Suppressor macrophage treated with lipopolysaccharide for 1 hour (primary cell): ENCODE results near the gene KCTD18.
A peak's percentile ranks its signal among the peaks of the same experiment; 100 is the strongest.

Experiments used
- DNase-seq, 3 donors: peaks; one replicate each; pipeline ENCODE4 v3.0.0-alpha.2; 2020 to 2022

The KCTD18 gene

DNA sequence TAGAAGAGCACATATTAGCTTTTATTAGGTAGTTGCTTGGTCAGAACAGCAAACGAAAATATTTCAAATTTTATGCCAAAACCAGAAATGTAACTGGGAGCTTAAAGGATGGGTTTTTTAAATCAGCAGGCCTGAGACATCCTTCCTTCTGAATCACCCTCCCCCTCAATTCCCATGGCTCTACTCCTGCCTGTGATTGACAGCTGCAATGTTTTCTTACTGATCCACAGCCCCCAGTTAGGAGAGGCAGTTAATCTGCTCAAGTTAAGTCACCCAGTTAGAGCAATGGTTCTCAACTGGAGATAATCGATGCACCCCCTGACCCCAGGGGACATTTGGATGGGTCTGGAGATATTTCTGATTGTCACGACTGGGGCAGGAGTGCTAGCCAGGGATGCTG lies 24.9 kb downstream of the KCTD18 start:
- DNase-seq = no peak

DNA sequence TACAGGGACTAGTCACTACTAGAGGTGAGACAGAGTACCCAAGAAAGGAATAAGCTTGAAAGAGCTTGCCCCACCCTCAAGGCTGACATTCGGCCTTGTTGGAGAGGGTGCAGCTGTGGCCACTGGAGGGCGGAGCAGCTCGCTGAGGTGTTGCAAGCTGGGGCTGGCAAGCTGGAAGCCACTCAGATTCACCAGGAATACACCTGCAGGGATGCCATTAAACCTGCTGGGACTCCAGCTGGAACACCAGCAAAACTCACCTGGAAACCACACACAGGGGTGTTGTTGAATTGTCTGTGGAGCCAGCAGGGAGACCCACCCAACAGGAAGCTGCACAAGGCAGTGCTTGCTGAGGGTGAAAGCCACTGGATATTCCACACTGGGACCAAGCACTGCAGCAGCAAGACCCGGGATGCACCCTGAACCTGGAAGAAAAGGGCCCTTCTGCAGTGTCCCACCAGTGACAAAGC lies 26.1 kb downstream of the KCTD18 start:
- DNase-seq = peak in 2 of 3 donors; percentile 14 to 25

DNA sequence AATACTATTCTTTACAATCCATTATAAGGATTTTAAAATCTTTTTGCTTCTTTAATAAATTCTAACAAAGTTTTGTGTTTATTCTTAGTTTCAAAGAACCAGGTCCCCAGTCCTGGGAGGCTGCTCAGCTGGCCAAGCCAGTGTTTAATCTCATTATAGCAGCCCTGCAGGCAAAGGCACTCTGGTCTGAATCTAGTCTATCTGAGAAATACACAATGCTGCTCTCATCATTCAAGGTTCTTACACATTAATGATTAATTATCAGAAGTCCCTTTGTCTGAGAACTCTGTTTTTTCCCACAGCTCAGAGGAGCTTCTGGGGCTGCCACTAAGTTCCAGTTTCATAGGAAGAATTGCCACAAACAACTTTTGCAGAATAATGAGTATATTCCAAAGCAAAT lies 27.7 kb downstream of the KCTD18 start:
- no peak for DNase-seq

DNA sequence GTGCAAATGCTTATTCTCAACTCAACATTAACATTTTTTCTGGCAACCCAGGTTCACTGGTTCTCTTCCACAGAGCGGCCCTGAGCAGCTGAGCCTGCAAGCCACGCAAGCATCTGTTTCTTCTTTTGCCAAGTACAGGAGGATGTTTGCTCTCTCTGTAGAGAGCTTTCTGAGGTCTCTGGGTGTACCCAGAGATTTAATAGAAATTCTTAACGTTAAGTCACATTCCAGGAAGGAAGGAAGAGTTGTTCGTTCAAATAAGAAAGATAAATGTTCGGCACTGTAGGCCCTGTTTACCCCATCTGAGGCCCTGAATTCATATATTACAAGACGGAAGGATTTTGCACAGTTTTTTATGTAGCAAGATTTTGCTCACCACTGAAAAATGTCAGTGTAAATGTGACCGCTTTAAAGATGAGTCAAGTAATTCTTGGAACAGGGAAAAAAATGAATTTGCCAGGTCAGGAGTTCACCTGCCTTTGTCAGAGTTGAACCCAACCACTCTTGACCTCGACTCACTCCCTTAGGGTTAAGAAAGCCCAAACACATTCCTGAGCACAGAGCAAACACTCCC lies 30.1 kb downstream of the KCTD18 start:
- no peak for DNase-seq

DNA sequence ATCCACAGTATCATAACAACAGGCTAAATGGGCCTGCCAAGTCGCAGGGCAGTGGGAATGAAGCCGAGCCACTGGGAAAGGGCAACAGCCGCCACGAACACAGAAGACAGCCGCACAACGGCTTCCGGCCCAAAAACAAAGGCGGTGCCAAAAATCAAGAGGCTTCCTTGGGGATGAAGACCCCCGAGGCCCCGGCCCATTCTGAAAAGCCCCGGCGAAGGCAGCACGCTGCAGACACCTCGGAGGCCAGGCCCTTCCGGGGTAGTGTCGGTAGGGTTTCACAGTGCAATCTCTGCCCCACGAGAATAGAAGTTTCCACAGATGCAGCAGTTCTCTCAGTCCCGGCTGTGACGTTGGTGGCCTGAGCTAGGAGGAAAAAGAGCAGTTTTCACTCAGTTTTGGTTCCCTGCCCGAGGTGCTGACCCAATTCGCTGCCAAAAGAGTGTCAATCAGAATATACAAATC lies 32.2 kb downstream of the KCTD18 start:
- DNase-seq = no peak

DNA sequence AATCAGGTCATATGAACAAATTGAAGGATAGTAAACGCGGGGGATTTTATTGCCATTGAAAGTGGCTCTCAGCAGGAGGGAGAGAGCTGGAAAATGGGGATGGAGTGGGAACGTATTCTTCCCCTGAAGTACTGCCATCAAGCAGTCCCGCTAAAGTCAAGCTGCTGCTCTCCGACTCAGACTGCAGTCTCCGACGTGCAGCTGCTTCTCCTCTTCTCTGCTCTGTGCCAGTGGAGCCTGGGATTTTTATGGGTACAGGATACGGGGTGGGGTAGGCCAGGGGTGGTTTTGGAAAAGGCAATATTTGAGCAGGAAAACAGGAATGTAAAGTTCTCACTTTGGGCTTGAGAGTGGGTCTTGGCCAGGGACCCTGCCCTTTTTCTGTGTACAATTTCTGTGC lies 33.0 kb downstream of the KCTD18 start:
- no peak for DNase-seq

DNA sequence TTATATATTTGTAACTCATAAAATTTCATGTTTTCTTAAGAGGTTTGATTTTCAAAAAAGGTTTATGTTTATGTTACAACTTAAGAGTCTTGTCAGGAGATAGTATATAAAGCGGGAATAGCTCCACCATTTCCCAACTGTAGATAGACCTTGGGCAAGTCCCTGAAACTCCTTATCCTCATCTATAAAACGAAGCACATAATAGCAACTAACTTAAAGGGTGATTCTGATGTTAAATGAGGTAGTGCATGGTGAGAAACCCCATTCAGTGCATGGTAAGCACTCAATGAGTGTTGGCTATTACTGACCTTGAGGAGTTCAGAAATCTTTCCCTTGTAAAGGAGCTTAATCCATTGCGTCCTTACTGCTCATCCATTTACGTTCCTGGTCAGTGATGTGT lies 34.1 kb downstream of the KCTD18 start:
- DNase-seq = no peak

DNA sequence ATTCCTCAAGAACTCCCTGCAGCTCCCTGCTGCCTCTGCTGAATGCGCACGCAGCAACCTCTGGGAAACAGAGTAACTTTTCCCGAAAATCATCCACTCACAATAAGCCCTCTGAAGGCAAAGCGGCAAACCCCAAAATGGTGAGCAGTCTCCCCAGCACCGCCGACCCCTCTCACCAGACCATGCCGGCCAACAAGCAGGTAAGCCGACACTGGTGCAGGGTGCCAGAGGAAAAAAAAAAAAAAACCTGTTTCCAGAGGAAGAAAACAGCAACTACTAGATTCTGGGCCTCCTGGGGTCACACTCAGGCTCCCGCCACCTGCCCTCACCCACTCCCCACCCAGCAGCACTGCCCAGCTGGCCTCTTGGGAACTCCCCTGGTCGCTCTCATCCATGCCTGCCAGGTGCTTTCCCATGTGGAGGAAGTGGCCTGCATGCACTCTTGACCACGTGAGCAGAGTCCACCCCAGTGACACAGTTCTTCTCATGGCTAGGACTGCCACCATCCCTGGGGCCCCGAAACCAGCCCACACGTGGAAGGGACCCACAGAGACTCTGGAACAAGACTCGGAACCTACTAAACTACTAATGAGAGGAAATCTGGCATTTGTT lies 36.9 kb downstream of the KCTD18 start:
- no peak for DNase-seq

DNA sequence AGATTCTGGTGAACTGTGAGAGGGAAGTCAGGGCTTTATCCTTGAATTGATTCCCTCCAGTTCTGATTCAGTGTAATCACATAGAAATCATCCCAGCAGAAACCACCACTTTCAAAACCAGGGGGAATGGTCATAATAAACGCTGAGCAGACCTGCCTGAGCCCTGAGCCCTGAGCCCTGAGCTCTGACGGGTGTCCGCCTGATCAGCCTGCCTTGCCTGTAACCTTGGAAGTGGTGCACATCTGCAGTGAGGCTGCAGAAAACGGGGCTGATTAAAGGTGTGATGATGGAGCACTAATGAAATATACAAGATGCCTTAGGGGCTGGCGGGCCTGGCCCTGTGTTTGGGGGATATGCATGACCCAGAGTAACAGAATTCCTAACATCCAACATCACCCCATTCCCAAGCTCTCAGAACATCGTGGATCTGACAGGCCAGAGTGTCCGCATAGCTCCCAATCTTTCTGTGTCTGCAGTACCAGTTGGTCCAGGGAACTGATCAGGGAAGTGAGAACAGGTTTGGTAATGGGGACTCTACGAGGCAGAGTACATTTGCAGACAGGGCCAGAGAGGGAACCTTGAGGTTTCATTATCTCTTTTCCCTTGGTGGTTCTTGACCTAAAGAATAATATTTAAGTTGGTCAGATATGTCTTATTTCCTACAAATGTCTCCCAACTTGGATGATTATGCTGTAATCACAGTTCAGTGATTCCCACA lies 37.8 kb downstream of the KCTD18 start:
- DNase-seq = no peak

DNA sequence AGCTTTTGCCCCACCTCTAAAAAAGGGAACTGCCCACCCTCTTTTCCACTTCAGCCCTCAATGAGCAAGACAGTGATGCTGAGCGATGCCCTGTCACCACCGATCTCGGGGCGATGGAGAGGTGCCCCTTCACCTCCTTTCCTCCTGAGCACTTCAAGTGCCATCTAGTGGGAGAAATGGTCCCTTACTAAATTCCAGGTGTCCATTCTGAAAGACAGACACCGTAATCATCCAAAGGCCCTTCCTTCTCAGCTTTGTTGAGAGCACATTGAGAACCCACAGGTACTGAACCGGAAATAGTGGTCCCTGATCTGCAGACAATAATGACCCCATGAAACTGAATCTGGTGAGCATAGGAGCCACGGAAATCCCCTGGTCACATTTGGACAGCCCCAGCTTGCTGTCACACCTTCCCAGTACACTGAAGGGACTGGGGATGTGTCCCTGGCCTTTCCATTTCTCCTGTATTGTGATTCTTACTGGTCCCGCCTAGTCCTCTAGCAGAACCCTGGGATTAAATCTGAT lies 38.5 kb downstream of the KCTD18 start:
- peak; percentile 39 to 51 (median 44) for DNase-seq

DNA sequence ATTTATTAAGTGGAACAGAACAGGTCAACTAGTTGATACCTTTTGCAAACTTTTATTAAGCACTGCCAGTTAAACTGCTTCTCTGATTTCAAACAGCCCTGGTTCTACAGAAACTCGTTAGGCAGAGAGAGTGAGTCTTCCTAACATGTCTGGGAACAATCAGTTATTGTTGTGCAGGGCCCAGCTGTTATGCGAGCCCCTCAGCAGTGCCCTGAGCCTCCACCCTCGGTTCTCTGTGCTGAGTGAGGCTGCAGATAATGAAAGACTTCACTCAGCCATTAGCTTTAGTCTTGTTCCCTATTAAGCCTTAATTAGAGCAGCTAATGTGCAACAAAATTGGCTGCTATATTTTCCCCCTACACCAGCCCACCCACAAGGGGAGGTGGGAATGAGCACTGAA lies 39.6 kb downstream of the KCTD18 start:
- DNase-seq = no peak

DNA sequence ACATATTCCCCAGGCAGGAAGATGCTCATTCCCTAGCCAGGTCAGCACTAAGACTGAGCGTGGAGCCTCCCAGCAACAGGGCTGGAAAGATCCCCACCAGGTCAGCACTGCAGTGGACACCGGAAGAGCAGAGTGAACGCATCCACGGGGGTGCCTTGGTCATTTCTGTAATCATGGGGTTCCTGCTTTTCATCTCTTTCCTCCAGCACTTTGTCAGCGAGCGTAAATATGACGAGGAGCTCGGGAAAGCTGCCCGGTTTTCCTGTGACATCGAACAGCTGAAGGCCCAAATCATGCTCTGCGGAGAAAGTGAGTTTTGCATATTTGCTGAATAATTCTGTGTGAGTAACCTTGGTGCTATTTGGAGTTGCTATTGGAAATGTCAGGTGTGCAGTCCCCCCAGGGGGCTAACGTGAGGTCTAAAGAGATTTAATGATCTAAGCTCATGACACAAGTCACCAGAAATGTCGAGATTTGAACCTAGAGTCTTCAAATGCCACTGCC lies 40.1 kb downstream of the KCTD18 start:
- DNase-seq = no peak

DNA sequence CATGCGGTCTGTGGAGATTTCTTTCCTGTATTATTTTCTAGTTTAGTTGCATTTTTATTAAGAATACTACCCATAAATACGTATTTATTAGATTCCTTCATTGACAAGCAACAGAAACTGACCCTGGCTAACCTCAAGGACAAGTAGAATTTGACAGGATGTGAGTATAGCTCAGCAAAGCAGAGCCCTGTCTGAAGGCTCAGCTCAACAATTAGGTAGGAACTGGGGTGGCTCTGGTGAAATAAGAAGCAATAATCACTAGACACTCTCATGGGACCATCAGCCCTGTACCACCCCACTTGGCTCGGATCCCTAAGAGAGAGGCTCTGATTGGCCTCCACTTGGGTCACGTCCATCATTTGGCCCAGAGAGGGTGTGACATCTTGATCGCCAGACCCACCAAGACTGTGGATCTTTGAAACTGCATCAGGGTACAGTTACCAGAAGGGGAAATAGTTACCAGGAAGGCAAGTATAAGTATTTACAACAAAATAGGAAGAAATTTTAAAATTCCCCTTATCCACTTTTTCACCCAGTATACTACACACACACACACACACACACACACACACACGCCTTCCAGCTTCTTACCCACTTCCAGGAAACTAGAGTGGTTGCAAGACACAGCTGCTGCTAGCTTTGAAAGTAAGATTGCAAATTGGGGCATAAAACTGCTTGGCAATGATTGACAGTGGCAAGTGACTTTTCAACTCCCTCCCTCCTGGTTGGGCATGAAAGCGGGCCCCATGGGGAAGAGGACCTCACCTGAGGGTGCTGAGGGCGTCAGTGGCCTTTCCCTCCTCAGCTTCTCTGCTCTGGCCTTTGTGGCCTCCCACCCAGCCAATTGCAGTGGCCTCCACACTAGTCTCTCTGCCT lies 41.8 kb downstream of the KCTD18 start:
- no peak for DNase-seq

DNA sequence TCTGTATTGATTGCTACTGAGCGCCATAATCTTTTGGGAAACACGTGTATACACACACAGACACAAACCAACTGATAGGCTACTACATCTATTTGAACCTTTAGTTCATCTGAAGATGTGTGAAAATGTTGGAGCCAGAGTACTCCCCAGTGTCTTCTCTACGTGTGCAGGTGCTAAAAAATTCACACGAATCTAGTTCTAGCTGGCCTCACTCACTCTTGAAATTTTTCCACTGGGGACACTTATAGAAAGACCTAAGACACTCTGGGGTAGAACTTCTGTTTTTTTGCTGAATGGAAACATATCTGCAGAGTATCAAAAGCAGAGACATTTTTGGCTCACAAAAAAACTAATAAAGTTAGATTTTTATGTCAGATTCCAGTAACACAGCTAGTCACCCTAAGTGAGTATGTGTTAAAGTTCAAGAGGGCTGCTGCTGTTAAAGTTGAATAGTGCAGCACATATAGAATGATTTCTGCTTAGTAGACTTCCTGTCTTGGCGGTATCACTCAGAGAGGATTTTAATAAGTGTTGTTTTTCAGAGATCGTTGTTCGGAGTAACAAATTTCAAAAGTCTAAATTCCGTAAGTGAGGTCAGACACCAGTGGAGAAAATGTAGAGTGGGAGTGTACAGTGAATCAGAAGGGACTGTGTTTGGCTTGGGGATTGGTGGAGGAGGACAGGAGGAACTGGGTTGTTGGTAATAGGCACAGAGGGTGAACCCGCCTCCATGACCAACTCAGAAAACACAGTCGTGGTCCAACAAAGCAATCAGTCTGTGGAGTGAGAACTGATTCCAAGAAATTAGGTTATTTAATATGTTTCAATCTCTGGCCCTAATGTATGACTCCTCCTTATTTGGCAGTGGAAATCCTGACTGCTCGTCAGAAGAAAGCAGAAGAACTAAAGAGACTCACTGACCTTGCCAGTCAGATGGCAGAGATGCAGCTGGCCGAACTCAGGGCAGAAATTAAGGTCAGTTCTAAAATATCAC lies 43.1 kb downstream of the KCTD18 start:
- no peak for DNase-seq

DNA sequence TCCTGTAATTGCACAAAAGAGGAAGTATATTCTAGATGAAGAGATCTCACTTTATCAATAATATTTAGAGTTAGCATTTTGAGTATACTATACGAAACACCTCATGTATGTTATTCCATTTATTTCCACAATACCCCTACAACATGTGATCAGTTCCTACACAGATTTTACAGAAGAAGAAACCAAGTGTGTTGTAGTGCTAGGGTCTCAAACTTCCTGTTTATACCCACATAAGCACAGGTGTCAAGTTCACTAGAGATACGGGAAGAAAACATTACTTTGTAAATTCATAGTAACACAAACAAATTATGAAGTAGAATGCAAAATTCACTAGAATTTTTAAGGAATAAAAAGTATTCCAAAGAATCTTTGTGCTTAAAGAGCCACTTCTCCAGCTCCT lies 46.4 kb downstream of the KCTD18 start:
- DNase-seq = no peak

DNA sequence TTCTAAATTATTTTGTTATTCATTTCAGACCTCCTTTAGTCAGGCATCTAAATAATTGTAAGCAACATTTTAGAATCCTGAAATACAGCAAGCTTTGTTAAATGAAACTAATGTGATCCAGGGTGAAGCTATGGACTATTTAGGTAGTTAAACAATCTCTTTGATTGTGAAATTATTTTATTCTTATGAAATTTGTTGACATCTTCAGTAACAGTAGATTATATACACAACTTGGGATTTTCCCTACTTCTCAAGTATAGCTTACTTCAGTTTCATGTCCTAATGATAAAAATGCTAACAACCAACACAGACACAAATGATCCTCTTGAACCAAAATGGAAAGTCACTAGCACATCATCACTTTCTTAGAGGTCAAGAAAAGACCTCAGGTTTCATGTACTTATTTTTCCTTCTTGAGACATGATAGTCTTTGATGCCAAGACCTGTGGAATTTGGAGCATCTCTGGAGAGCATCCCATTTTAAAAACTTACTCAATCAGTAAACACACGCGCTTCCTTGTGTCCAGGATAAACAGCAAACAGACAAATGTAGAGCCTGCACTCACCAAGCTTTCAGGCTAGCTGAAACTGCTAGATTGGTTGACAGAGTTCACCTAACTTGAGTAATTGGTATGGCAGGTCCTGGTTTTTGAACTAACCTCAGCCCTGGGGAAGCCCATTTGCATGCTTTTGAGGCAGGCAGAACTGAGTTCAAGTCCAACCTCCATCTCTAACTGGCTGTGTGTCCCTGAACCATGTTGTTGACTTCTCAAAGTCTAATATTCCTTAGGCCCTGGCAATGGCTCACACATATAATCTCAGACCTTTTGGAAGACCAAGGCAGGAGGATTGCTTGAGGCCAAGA lies 47.8 kb downstream of the KCTD18 start:
- peak in 2 of 3 donors; percentile 20 to 39 for DNase-seq

DNA sequence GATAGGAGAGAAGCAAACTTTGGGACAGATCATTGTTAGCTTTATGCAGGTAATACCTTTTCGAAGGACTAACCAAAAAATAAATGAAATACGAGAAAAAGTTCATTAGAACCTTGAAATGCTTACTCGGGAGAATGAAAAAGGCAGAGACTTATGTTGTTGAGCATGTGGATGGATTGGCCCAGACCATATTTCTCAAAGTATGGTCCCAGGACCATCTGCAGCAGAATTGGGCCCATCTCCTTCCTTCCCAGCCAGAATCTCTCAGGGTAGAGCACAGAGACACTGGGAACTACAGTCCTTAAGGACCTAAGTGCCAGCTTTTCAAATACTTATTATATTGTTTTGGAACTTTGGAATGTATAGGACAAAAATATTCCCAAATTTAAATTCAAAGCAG lies 50.8 kb downstream of the KCTD18 start:
- DNase-seq = no peak

DNA sequence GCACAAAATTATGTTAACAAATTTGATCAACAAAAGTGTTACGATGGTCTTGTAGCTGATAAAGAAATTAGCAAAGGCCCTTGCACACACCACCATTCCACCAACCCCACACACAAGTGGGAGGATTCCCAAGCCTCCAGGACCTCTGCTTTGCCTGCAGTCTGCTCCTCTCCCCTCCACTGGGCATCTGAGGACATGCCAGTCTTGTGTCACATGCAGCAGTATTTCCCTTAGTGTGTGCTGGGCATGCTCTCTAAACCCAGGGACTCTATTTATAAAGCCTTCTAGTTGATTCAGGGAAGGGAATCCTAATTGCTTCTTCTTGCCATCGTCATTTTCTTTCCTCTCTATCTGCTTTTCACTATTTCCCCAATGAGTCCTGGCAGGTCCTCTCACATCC lies 53.3 kb downstream of the KCTD18 start:
- no peak for DNase-seq

DNA sequence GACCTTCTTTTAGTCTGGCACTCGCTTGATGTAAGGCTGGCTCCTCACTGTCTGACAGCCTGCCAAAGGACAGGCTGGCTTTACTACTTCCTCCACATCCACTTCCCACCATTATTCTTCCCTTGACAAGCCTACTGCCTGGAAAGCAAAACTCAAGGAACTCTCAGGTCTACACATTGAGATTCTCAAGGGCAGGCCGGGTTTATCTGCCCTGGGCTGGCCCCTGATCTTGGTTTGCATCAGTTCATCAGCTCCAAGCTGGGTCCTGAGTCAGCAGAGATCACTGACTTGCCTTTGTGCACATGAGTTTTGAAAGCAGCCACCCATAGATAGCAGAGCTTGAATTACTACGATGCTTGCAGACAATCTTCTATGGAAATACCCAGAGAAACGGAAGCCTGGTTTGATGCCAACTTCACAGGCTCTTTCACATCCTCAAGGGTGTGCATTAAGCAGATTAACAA lies 53.9 kb downstream of the KCTD18 start:
- DNase-seq = peak; percentile 38 to 64 (median 39)
